Upper lobe of right lung (tissue), 1 donor: ENCODE data around the gene NCK2. TPM values are rescaled to one million over a fixed set of nuclear protein-coding genes. Genes with fewer than 3 reads are reported as not detected.

ENCODE experiments used
- ATAC-seq: fragments of 200-7000 bp; cut with Tn5 transposase; one replicate; pipeline ENCODE4 v1.9.1; 2020; ENCODE audit warnings: mild to moderate bottlenecking, moderate library complexity
- DNase-seq: peaks from one replicate; pipeline ENCODE4 v3.0.0-alpha.2; 2020
- H3K27ac ChIP-seq: fragments of 200-600 bp; one replicate; pipeline ENCODE4 v1.8.0; 2022
- H3K27me3 ChIP-seq: fragments of 200-600 bp; one replicate; pipeline ENCODE4 v1.8.0; 2022; ENCODE audit warnings: mild to moderate bottlenecking
- H3K36me3 ChIP-seq: fragments of 200-600 bp; one replicate; pipeline ENCODE4 v1.8.0; 2022
- H3K4me1 ChIP-seq: fragments of 200-600 bp; one replicate; pipeline ENCODE4 v1.8.0; 2022
- H3K4me3 ChIP-seq: fragments of 200-600 bp; one replicate; pipeline ENCODE4 v1.8.0; 2022; ENCODE audit warnings: mild to moderate bottlenecking
- H3K9me3 ChIP-seq: fragments of 200-600 bp; one replicate; pipeline ENCODE4 v1.8.0; 2022
- intact Hi-C: fragments of 100-400 bp; cut with DNase I; formaldehyde crosslinking; loops from one replicate; pipeline ENCODE4 v1.11.0; 2022
- total RNA-seq: library from RNA; stranded (reverse); fragmentation: NEBNext Ultra II Directional; extraction: Animal tissue kit (Norgen Biotek cat#: 25700); gene quantifications from one replicate; pipeline ENCODE4 v1.2.1, GENCODE V29; 2021
- TF ChIP-seq, protein P1 (sequence below): fragments of 200-600 bp; IDR thresholded peaks from one replicate; pipeline ENCODE4 v1.8.0; 2022; ENCODE audit warnings: antibody characterized with exemption
- donor health status: DM: no; HTN: yes; CAD: no; lungs with severe emphysema.

Gene NCK2
- total RNA-seq, 1 donor from 2014 or later: 49.7 TPM

DNA sequence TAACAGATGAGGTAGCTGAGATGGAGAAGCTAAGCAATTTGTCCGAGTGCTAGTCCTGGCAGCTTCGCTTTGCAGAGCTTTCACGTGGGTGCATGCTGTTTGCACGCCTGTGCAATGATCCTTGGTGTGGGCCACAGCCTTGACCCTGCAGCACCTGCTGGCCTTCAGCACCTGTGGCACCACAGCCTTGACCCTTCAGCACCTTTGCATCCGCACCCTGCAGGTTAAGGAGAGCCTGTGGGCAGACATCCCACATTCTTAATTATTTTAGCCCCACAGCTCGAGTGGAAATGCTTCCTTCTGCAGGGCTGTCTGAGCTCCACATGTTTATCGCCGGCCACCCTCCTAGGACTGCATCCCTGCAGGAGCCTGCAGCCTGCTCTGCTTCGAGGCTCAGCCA, 19.3 kb downstream of the NCK2 start:
- no peak overlapping the region for H3K27ac ChIP-seq
- H3K36me3 ChIP-seq: no peaks in the 10 kb centered on the region
- H3K27me3 ChIP-seq: no peaks in the 10 kb centered on the region
- intact Hi-C loops: no loop called here
- no peak overlapping the region for H3K4me3 ChIP-seq
- TF ChIP-seq, protein P1, sequence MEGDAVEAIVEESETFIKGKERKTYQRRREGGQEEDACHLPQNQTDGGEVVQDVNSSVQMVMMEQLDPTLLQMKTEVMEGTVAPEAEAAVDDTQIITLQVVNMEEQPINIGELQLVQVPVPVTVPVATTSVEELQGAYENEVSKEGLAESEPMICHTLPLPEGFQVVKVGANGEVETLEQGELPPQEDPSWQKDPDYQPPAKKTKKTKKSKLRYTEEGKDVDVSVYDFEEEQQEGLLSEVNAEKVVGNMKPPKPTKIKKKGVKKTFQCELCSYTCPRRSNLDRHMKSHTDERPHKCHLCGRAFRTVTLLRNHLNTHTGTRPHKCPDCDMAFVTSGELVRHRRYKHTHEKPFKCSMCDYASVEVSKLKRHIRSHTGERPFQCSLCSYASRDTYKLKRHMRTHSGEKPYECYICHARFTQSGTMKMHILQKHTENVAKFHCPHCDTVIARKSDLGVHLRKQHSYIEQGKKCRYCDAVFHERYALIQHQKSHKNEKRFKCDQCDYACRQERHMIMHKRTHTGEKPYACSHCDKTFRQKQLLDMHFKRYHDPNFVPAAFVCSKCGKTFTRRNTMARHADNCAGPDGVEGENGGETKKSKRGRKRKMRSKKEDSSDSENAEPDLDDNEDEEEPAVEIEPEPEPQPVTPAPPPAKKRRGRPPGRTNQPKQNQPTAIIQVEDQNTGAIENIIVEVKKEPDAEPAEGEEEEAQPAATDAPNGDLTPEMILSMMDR: no peak
- no peaks in the 10 kb centered on the region for H3K9me3 ChIP-seq
- ATAC-seq: no peak
- H3K4me1 ChIP-seq: peaks cover 14% of the 10 kb centered on the region
- DNase-seq: no peak

DNA sequence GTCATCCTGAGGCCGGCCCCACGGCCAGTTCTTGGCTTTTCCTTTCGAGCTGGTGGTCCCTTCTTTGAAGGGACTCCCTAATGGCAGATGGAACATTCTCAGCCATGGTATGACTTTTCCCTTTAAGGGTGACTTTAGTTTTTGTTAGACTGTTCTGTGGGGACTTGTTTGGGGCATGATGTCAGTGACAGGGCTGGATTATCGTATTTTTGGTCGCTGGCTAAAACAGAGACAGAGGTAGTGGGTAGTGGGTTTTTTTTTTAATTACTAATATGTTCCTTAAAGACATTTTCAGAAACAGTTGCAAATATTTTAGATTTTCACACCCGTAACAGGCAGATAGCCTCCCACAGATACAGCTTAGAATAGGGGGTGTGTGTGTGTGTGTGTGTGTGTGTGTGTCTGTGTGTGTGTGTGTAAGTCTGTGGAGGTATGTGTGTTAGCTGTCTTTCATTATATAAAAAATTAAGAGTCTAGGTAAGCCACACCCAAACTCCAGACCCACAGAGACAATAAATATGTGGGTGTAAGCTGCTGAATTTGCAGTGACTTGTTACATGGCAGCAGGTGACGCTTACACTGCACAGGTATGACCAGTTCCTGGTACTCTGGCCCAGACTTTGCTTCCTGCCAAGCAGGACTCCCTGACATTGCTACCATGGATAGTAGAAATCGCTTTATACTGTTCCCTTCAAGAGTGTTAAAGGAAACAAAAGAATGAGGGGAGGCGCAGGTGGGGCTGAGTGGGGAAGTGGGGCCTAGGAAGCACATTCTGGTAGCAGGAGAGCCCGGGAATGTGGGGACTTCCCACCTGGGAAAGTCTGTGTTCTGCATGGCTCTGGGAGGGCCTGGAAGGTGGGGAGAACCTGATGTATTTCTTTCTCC, 20.9 kb downstream of the NCK2 start:
- DNase-seq: no peak
- Histone ChIP-seq H3K27me3 (no peaks in the 10 kb centered on the region), H3K36me3 (no peaks in the 10 kb centered on the region), H3K4me1 (peaks cover 20% of the 10 kb centered on the region), H3K9me3 (no peaks in the 10 kb centered on the region), H3K4me3 (no peak overlapping the region), H3K27ac (no peak overlapping the region)
- TF ChIP-seq, protein P1: no peak
- peak; percentile 37 for ATAC-seq
- intact Hi-C loops: no loop called here

DNA sequence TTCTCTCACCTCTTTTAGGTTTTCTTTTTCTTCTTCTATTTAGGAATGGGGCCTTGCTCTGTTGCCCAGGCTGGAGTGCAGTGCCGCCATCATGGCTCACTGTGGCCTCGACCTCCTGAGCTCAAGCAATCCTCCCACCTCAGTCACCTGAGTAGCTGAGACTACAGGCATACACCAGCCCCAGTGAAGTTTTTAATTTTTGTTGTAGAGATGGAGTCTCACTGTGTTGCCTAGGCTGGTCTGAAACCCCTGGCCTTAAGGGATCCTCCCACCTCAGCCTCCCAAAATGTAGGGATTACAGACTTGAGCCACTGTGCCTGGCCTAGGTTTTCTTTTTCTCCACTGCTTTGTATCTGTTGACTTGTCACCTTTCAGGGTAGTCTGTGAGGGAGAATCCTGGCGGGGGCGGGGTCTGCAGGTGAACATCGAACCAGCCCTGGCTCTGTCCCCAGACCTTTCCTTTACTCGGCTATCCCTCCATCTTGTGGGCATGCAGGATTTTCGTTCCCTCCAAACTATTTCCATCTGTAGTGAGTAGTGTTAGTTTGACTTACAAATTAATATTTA, 21.7 kb downstream of the NCK2 start:
- Histone ChIP-seq H3K27me3 (no peaks in the 10 kb centered on the region), H3K27ac (no peak overlapping the region), H3K4me3 (no peak overlapping the region), H3K9me3 (no peaks in the 10 kb centered on the region), H3K36me3 (no peaks in the 10 kb centered on the region), H3K4me1 (peaks cover 22% of the 10 kb centered on the region)
- ATAC-seq (no peak), DNase-seq (no peak)
- TF ChIP-seq, protein P1: no peak
- intact Hi-C loops: no loop called here

DNA sequence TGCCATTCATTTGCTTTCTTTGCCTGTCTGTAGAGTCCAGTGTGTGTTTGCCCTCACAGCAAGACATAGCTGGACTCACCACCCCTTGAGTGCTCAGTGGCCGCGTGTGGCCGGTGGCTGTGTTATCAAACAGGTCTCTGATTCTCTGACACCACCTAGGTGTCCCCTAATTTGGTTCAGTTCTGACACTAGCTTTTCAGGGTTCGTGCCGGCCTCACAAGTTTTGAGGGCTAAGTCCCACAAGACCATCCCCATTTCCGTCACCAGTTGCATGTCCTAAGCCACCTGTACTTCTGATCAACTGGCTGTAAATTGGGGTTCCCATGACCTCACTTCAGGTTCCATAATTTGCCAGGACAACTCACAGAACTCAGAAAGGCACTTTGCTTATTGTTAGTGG, 23.5 kb downstream of the NCK2 start:
- Histone ChIP-seq H3K27me3 (no peaks in the 10 kb centered on the region), H3K27ac (no peak overlapping the region), H3K36me3 (no peaks in the 10 kb centered on the region), H3K9me3 (no peaks in the 10 kb centered on the region), H3K4me3 (no peak overlapping the region), H3K4me1 (peaks cover 19% of the 10 kb centered on the region)
- intact Hi-C loops: no loop called here
- TF ChIP-seq, protein P1: no peak
- ATAC-seq (no peak), DNase-seq (no peak)

DNA sequence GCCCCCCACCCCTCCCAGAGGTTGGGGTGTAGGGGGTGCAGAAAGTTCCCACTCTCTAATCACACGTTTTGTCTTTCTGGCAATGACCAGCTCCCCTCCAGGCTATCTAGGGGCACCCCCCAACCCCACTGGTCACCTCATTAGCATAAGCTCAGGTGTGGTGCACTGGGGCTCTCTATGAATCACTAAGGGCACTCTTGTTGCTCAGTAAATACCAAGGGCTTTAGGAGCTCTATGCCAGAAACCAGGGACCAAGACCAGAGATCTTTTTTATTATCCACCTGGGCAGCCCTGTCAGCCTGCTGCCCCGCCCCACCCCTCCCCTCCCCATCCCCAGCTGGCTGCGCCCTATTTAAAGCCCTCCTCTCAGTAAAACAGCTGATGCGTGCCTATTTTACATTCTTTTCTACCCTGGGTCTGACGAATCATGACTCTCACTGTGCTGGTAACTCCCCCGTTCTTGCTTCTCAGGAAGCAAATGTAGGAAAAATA, 24.3 kb downstream of the NCK2 start:
- no peaks in the 10 kb centered on the region for H3K27me3 ChIP-seq
- H3K4me3 ChIP-seq: no peak overlapping the region
- TF ChIP-seq, protein P1: no peak
- no peaks in the 10 kb centered on the region for H3K9me3 ChIP-seq
- peaks cover 19% of the 10 kb centered on the region for H3K4me1 ChIP-seq
- ATAC-seq (no peak), DNase-seq (no peak)
- intact Hi-C loops: no loop called here
- H3K36me3 ChIP-seq: no peaks in the 10 kb centered on the region
- no peak overlapping the region for H3K27ac ChIP-seq
